Measurements from ENCODE around the gene SLC30A1. TPM values are rescaled to one million over a fixed set of nuclear protein-coding genes. Genes with fewer than 3 reads are reported as not detected.

Gene SLC30A1
- total and polyA plus RNA-seq, 2 of the 13 experiments (the other 11 are each of a cell fraction or from before 2014, with no cell fraction given) = 5.9 to 24.4 TPM

DNA sequence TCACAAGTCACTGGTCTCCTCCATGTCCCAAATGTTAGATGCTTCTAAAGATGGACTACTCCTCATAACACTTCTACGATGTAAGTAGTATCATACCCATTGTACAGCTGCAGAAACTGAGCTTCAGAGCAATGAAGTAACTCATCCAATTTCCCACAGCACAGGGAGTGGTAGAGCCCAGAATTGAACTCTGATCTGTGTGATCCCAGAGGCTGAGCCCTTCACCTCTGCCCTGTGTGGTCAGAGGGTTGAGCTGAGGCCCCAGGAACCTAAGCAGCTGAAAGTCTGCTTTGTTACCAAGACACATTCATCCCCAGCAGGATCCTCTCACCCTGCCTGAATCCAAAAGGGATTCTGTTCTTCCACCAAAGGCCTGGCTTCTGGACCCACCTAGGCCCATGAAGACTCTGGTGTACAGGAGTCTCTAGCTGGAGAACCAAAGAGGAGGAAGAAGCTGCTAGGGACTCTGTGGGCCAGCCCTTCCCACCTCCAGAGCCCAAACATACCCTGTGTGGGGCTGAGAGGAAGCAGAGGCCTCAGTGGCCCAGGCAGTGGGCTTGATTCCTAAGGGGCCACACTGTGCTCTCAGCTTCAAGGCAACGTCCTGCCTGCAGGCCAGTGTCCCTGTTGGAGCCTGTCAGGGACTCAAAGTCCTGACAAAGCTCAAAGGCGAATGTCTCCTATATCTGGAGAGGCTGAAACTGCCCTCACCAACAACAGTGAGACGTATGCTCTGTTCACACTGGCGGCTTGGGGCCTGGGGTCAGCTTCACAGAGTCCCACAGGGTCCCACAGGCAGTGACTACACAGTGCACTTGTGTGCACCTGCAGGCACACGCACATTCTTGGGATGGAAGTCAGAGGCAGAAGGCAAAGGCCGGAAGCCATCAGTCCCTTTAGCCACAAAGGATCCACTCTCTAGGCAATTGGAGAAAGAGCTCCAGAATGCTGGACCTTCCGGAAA lies 40.4 kb upstream of the SLC30A1 start (continued):
- no peak for TF ChIP-seq PLSCR1 (CRISPR knock-in tag; IDR thresholded peaks at IDR 0.05; ENCODE audit: borderline replicate concordance)
- peak; percentile 51 for TF ChIP-seq PPARG (CRISPR knock-in tag; conservative IDR thresholded peaks at IDR 0.05)
- no peak for TF ChIP-seq HCFC1 (IDR thresholded peaks at IDR 0.05; ENCODE audit: low read depth, low read length)
- no peak for TF ChIP-seq ZBTB42 (CRISPR knock-in tag; IDR thresholded peaks at IDR 0.05)
- no peak for TF ChIP-seq ZNF382 (CRISPR knock-in tag; IDR thresholded peaks at IDR 0.05; ENCODE audit: borderline replicate concordance)
- no peak for TF ChIP-seq NFE2L2 (IDR thresholded peaks at IDR 0.05; ENCODE audit: low read length)
- TF ChIP-seq ZNF484 (CRISPR knock-in tag; IDR thresholded peaks at IDR 0.05; ENCODE audit: borderline replicate concordance, low read depth) = no peak
- no peak for TF ChIP-seq ONECUT2 (CRISPR knock-in tag; IDR thresholded peaks at IDR 0.05)
- TF ChIP-seq ZNF224 (CRISPR knock-in tag; IDR thresholded peaks at IDR 0.05) = no peak
- TF ChIP-seq ZNF441 (CRISPR knock-in tag; IDR thresholded peaks at IDR 0.05; ENCODE audit: borderline replicate concordance) = no peak
- no peak for TF ChIP-seq E2F2 (CRISPR knock-in tag; IDR thresholded peaks at IDR 0.05; ENCODE audit: borderline replicate concordance)
- TF ChIP-seq ZNF292 (CRISPR knock-in tag; IDR thresholded peaks at IDR 0.05; ENCODE audit: borderline replicate concordance, low read depth) = no peak
- TF ChIP-seq ZNF3 (CRISPR knock-in tag; IDR thresholded peaks at IDR 0.05) = peak; percentile 60; the same call in 1 of the 2 replicates
- TF ChIP-seq, protein P1, sequence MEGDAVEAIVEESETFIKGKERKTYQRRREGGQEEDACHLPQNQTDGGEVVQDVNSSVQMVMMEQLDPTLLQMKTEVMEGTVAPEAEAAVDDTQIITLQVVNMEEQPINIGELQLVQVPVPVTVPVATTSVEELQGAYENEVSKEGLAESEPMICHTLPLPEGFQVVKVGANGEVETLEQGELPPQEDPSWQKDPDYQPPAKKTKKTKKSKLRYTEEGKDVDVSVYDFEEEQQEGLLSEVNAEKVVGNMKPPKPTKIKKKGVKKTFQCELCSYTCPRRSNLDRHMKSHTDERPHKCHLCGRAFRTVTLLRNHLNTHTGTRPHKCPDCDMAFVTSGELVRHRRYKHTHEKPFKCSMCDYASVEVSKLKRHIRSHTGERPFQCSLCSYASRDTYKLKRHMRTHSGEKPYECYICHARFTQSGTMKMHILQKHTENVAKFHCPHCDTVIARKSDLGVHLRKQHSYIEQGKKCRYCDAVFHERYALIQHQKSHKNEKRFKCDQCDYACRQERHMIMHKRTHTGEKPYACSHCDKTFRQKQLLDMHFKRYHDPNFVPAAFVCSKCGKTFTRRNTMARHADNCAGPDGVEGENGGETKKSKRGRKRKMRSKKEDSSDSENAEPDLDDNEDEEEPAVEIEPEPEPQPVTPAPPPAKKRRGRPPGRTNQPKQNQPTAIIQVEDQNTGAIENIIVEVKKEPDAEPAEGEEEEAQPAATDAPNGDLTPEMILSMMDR (CRISPR knock-in tag; IDR thresholded peaks at IDR 0.05) = 0 out of 2 replicates have a peak, but pooled peaks have one; percentile 6
- TF ChIP-seq ZNF766 (CRISPR knock-in tag; IDR thresholded peaks at IDR 0.05; ENCODE audit: borderline replicate concordance) = peak; percentile 44; the same call in 1 of the 2 replicates
- TF ChIP-seq FOXO1 (CRISPR knock-in tag; IDR thresholded peaks at IDR 0.05) = no peak
- no peak for TF ChIP-seq RFX1 (IDR thresholded peaks at IDR 0.05)
- TF ChIP-seq ZNF672 (CRISPR knock-in tag; IDR thresholded peaks at IDR 0.05) = no peak
- TF ChIP-seq XBP1 (CRISPR knock-in tag; IDR thresholded peaks at IDR 0.05) = no peak
- TF ChIP-seq THYN1 (CRISPR knock-in tag; IDR thresholded peaks at IDR 0.05; ENCODE audit: borderline replicate concordance, low read depth) = no peak
- no peak for TF ChIP-seq ZNF567 (CRISPR knock-in tag; IDR thresholded peaks at IDR 0.05; ENCODE audit: borderline replicate concordance)
- TF ChIP-seq CREM (IDR thresholded peaks at IDR 0.05) = peak; percentile 34; the same call in 1 of the 2 replicates
- TF ChIP-seq CREM (CRISPR knock-in tag; IDR thresholded peaks at IDR 0.05) = no peak
- TF ChIP-seq, protein P2, sequence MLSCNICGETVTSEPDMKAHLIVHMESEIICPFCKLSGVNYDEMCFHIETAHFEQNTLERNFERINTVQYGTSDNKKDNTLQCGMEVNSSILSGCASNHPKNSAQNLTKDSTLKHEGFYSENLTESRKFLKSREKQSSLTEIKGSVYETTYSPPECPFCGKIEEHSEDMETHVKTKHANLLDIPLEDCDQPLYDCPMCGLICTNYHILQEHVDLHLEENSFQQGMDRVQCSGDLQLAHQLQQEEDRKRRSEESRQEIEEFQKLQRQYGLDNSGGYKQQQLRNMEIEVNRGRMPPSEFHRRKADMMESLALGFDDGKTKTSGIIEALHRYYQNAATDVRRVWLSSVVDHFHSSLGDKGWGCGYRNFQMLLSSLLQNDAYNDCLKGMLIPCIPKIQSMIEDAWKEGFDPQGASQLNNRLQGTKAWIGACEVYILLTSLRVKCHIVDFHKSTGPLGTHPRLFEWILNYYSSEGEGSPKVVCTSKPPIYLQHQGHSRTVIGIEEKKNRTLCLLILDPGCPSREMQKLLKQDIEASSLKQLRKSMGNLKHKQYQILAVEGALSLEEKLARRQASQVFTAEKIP (CRISPR knock-in tag; IDR thresholded peaks at IDR 0.05; ENCODE audit: borderline replicate concordance) = no peak

All from HepG2 (cell line).